ENCODE data around the gene CDR2. TPM values are rescaled to one million over a fixed set of nuclear protein-coding genes. Genes with fewer than 3 reads are reported as not detected.
A peak's percentile ranks its signal among the peaks of the same experiment; 100 is the strongest.

The CDR2 gene
- total and polyA plus RNA-seq, 2 of the 13 experiments (the other 11 are each of a cell fraction or from before 2014, with no cell fraction given) = 59.0 to 78.9 TPM

DNA sequence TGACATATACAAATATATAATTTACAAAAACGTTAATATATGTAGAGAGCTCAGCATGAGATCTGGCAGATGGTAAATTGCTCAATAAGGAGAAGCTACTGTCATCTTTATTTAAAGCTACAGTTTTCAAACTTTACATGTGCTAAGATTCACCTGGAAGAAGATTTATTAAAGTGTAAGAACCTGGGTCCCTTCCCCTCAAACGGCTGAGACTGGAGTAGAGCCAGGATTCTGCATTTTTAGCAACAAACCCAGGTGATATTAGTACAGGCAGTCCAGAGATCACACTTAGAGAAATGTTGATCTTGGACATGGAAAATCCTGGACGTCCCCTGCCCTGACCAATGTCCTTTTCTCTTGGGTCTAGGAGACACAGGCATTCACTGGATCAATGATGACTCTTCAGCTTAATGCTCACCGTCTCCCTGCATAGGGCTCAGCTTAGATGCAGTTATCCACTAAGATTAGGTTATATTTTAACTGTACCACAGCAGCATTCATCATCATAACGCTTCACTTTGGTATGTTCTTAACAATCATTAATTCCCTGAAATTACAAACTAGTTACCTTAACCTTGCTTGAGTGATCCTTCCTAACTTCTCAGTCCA, 20.4 kb downstream of the CDR2 start (continued):
- TF ChIP-seq, protein P1, sequence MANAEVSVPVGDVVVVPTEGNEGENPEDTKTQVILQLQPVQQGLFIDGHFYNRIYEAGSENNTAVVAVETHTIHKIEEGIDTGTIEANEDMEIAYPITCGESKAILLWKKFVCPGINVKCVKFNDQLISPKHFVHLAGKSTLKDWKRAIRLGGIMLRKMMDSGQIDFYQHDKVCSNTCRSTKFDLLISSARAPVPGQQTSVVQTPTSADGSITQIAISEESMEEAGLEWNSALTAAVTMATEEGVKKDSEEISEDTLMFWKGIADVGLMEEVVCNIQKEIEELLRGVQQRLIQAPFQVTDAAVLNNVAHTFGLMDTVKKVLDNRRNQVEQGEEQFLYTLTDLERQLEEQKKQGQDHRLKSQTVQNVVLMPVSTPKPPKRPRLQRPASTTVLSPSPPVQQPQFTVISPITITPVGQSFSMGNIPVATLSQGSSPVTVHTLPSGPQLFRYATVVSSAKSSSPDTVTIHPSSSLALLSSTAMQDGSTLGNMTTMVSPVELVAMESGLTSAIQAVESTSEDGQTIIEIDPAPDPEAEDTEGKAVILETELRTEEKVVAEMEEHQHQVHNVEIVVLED (CRISPR knock-in tag; IDR thresholded peaks at IDR 0.05; ENCODE audit: borderline replicate concordance) = peak; percentile 58; the same call in 1 of the 2 replicates
- TF ChIP-seq ZKSCAN5 (CRISPR knock-in tag; IDR thresholded peaks at IDR 0.05) (no peak), ZNF260 (CRISPR knock-in tag; IDR thresholded peaks at IDR 0.05; ENCODE audit: borderline replicate concordance, low read depth) (no peak), TAF1 (CRISPR knock-in tag; IDR thresholded peaks at IDR 0.05) (no peak), TBX2 (CRISPR knock-in tag; IDR thresholded peaks at IDR 0.05; ENCODE audit: borderline replicate concordance) (peak; percentile 52; the same call in 1 of the 2 replicates), ZC3H4 (CRISPR knock-in tag; IDR thresholded peaks at IDR 0.05; ENCODE audit: borderline replicate concordance) (no peak), NONO (IDR thresholded peaks at IDR 0.05) (no peak), NONO (CRISPR knock-in tag; conservative IDR thresholded peaks at IDR 0.05) (no peak), BRD4 (CRISPR knock-in tag; IDR thresholded peaks at IDR 0.05) (no peak), ATF7-NPFF (CRISPR knock-in tag; IDR thresholded peaks at IDR 0.05; ENCODE audit: low read depth) (no peak), NFYB (CRISPR knock-in tag; IDR thresholded peaks at IDR 0.05) (no peak), ZNF33B (CRISPR knock-in tag; IDR thresholded peaks at IDR 0.05) (no peak), ATRX (CRISPR knock-in tag; IDR thresholded peaks at IDR 0.05; ENCODE audit: borderline replicate concordance) (no peak)
- TF ChIP-seq, protein P2, sequence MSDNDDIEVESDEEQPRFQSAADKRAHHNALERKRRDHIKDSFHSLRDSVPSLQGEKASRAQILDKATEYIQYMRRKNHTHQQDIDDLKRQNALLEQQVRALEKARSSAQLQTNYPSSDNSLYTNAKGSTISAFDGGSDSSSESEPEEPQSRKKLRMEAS (IDR thresholded peaks at IDR 0.05) = no peak
- TF ChIP-seq, protein P3, sequence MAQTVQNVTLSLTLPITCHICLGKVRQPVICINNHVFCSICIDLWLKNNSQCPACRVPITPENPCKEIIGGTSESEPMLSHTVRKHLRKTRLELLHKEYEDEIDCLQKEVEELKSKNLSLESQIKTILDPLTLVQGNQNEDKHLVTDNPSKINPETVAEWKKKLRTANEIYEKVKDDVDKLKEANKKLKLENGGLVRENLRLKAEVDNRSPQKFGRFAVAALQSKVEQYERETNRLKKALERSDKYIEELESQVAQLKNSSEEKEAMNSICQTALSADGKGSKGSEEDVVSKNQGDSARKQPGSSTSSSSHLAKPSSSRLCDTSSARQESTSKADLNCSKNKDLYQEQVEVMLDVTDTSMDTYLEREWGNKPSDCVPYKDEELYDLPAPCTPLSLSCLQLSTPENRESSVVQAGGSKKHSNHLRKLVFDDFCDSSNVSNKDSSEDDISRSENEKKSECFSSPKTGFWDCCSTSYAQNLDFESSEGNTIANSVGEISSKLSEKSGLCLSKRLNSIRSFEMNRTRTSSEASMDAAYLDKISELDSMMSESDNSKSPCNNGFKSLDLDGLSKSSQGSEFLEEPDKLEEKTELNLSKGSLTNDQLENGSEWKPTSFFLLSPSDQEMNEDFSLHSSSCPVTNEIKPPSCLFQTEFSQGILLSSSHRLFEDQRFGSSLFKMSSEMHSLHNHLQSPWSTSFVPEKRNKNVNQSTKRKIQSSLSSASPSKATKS (CRISPR knock-in tag; IDR thresholded peaks at IDR 0.05) = no peak
- TF ChIP-seq, protein P4, sequence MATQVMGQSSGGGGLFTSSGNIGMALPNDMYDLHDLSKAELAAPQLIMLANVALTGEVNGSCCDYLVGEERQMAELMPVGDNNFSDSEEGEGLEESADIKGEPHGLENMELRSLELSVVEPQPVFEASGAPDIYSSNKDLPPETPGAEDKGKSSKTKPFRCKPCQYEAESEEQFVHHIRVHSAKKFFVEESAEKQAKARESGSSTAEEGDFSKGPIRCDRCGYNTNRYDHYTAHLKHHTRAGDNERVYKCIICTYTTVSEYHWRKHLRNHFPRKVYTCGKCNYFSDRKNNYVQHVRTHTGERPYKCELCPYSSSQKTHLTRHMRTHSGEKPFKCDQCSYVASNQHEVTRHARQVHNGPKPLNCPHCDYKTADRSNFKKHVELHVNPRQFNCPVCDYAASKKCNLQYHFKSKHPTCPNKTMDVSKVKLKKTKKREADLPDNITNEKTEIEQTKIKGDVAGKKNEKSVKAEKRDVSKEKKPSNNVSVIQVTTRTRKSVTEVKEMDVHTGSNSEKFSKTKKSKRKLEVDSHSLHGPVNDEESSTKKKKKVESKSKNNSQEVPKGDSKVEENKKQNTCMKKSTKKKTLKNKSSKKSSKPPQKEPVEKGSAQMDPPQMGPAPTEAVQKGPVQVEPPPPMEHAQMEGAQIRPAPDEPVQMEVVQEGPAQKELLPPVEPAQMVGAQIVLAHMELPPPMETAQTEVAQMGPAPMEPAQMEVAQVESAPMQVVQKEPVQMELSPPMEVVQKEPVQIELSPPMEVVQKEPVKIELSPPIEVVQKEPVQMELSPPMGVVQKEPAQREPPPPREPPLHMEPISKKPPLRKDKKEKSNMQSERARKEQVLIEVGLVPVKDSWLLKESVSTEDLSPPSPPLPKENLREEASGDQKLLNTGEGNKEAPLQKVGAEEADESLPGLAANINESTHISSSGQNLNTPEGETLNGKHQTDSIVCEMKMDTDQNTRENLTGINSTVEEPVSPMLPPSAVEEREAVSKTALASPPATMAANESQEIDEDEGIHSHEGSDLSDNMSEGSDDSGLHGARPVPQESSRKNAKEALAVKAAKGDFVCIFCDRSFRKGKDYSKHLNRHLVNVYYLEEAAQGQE (IDR thresholded peaks at IDR 0.05; ENCODE audit: borderline replicate concordance in 1 of 2, low read depth in 1 of 2, low read length in 2 of 2) = no peak
- TF ChIP-seq, protein P5, sequence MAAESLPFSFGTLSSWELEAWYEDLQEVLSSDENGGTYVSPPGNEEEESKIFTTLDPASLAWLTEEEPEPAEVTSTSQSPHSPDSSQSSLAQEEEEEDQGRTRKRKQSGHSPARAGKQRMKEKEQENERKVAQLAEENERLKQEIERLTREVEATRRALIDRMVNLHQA (CRISPR knock-in tag; IDR thresholded peaks at IDR 0.05) = no peak
- TF ChIP-seq, protein P6, sequence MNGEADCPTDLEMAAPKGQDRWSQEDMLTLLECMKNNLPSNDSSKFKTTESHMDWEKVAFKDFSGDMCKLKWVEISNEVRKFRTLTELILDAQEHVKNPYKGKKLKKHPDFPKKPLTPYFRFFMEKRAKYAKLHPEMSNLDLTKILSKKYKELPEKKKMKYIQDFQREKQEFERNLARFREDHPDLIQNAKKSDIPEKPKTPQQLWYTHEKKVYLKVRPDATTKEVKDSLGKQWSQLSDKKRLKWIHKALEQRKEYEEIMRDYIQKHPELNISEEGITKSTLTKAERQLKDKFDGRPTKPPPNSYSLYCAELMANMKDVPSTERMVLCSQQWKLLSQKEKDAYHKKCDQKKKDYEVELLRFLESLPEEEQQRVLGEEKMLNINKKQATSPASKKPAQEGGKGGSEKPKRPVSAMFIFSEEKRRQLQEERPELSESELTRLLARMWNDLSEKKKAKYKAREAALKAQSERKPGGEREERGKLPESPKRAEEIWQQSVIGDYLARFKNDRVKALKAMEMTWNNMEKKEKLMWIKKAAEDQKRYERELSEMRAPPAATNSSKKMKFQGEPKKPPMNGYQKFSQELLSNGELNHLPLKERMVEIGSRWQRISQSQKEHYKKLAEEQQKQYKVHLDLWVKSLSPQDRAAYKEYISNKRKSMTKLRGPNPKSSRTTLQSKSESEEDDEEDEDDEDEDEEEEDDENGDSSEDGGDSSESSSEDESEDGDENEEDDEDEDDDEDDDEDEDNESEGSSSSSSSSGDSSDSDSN (CRISPR knock-in tag; IDR thresholded peaks at IDR 0.05) = 0 out of 2 replicates have a peak, but pooled peaks have one; percentile 29

All from HepG2 (cell line).